K562 (cell line): ENCODE data around the gene IL4I1. TPM values are rescaled to one million over a fixed set of nuclear protein-coding genes. Genes with fewer than 3 reads are reported as not detected.

Experiments used
- ARID3A ChIP-seq: IDR thresholded peaks from 2 replicates; pipeline ENCODE4 v1.6.1; 2012; ENCODE audit warnings: low read depth, low read length, improper control_type of control experiment, borderline replicate concordance
- BDP1 ChIP-seq: IDR thresholded peaks from 3 replicates; pipeline ENCODE4 v1.6.1; 2011; ENCODE audit not compliant: insufficient read length, insufficient read depth
- SOX6 ChIP-seq: fragments of 450-650 bp; IDR thresholded peaks from 2 replicates; pipeline ENCODE4 v1.6.1; 2014; ENCODE audit warnings: mild to moderate bottlenecking
- ZNF395 ChIP-seq: fragments of 200-800 bp; sonication (Bioruptor generic); IDR thresholded peaks from 2 replicates; pipeline ENCODE4 v1.6.1; 2017; ENCODE audit warnings: missing genetic modification characterization, missing compliant biosample characterization
- ZNF589 ChIP-seq: fragments of 200-800 bp; sonication (Bioruptor generic); IDR thresholded peaks from 2 replicates; pipeline ENCODE4 v1.6.1; 2016; ENCODE audit warnings: low read depth, missing genetic modification characterization, missing compliant biosample characterization
- polyA plus RNA-seq, 8 experiments: library from polyadenylated mRNA; depleted of rRNA in 4 of 8; stranded (reverse) in 5 of 8; unstranded in 3 of 8; fragments of >200 nt; fragmentation: Nextera tagmentation in 2 of 8; fragmentation: Illumina TruSeq in 1 of 8; extraction: Ambion mirVana in 2 of 8; extraction: Trizol in 1 of 8; gene quantifications; 2 replicates each; pipeline versions ENCODE4 v1.2.1 to v1.2.3, GENCODE V29; 2011 to 2014; ENCODE audit warnings: inconsistent platforms in 1 of 8, missing spikeins in 1 of 8
- total RNA-seq, 7 experiments: library from RNA; depleted of rRNA in 6 of 7; stranded (reverse); fragments of >200 nt in 6 of 7; fragmentation: Illumina TruSeq in 2 of 7; extraction: Trizol in 2 of 7; gene quantifications; 2 replicates each; pipeline versions ENCODE4 v1.2.1 to v1.2.3, GENCODE V29; 2011 to 2021; ENCODE audit warnings: low replicate concordance in 1 of 7

The IL4I1 gene
- total and polyA plus RNA-seq, 9 of the 15 experiments (the other 6 are each of a cell fraction or from before 2014, with no cell fraction given), result 0.06 to 0.95 (median 0.43) TPM; not detected in 2

- TF ChIP-seq ARID3A (no peak), ZNF589 (CRISPR knock-in tag) (0 out of 2 replicates have a peak, but pooled peaks have one; percentile 3), ZNF395 (CRISPR knock-in tag) (peak; percentile 48; the same call in 1 of the 2 replicates), BDP1 (no peak), SOX6 (no peak)
Observed at GRCh38 chr19:49848938-49849337, 47.7 kb downstream of the IL4I1 start (continued).
